Measurements from ENCODE around the gene ZNF33B. TPM values are rescaled to one million over a fixed set of nuclear protein-coding genes. Genes with fewer than 3 reads are reported as not detected.

ZNF33B gene
- total and polyA plus RNA-seq, 12 donors, result 3.4 to 19.3 (median 13.4) TPM

DNA sequence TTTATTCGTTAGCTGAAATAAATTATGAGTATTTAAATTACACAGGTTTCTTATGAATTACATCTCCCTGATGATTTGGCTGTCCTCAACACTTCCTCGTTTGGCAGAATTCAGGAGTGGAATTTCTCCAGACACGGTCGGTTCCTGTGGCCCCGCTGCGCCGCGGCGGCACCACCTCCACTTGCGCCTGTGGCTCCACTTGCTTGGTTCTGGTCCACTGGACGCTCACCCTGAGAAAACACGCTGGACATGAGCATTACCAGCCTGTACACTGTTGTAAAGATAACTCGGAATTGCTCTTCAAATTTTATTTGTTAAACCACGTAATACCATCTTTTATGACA, 85.3 kb downstream of the ZNF33B start:
- DNase-seq, result no peak
- TF ChIP-seq, protein P1, sequence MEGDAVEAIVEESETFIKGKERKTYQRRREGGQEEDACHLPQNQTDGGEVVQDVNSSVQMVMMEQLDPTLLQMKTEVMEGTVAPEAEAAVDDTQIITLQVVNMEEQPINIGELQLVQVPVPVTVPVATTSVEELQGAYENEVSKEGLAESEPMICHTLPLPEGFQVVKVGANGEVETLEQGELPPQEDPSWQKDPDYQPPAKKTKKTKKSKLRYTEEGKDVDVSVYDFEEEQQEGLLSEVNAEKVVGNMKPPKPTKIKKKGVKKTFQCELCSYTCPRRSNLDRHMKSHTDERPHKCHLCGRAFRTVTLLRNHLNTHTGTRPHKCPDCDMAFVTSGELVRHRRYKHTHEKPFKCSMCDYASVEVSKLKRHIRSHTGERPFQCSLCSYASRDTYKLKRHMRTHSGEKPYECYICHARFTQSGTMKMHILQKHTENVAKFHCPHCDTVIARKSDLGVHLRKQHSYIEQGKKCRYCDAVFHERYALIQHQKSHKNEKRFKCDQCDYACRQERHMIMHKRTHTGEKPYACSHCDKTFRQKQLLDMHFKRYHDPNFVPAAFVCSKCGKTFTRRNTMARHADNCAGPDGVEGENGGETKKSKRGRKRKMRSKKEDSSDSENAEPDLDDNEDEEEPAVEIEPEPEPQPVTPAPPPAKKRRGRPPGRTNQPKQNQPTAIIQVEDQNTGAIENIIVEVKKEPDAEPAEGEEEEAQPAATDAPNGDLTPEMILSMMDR (IDR thresholded peaks at IDR 0.05), result no peak
- Histone ChIP-seq H3K36me3 (peaks cover 0 to 22% (median 0%) of the 10 kb centered on the region in 9 donors), H3K4me1 (peaks cover 0 to 24% (median 16%) of the 10 kb centered on the region in 9 donors), H3K27me3 (no peaks in the 10 kb centered on the region), H3K27ac (peak overlapping the region in 9 of 10 donors; percentile 2 to 76 (median 67)), H3K4me3 (peak overlapping the region; percentile 57 to 93 (median 71)), H3K9me3 (peaks cover 0 to 2% (median 0%) of the 10 kb centered on the region in 11 donors)
- WGBS, 2 donors, result 5 to 6% methylated on average over 14 of the region's 14 CpGs
- intact Hi-C loops (cut with DNase I), result loop anchor here in 2 of 10 donors (5.0 to 10.0 kb wide), 2 partner anchors 82 to 84 kb away; partner anchors contain the start of gene ZNF33B (in 2 of the 2)
- peak; percentile 32 to 57 (median 46) for ATAC-seq

DNA sequence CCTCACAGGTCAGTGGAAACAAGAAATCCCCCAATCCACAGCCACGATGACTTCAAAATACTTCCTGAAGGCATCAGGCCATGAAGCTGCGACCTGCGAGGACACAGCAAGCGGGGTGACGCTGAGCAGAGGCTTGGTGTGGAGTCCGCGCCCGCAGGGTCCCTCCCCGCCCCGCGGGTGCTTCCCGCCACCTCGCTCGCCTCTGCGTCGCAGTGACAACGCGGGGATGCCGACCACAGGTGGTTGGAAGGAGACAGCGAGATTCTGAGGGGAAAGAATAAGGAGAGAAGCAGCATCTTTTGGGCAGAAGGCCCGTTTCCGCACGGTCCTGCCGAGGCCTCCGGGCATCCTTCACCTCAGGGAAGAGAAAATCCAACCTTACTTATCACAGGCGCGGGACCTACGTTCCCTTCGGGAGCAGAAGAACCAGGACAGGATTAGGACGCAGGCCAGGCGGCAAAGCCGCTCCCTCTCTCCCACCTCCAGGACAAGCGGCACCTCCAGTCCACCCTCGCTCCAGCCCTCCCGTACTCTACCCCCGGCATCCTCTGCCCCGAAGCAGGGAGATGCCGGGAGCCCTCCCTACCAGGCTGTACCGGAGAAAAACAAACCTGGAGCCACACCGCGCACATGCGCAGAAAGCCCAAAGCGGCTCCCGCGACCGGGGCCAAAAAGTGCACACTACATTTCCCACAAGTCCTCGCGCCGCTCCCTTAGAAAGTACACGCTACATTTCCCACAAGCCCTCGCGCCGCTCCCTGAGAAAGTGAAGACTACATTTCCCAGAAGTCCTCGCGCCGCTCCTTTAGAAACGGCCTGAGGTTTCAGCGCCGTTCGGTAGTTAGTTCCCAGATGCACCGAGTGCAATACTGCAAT, 85.9 kb downstream of the ZNF33B start:
- Histone ChIP-seq H3K4me1 (peaks cover 0 to 24% (median 16%) of the 10 kb centered on the region in 9 donors), H3K36me3 (peaks cover 0 to 26% (median 0%) of the 10 kb centered on the region in 9 donors), H3K9me3 (peaks cover 0 to 8% (median 0%) of the 10 kb centered on the region in 11 donors), H3K27ac (peak overlapping the region in 9 of 10 donors; percentile 41 to 78 (median 70)), H3K4me3 (peak overlapping the region; percentile 57 to 93 (median 71)), H3K27me3 (no peaks in the 10 kb centered on the region)
- TF ChIP-seq, protein P1 (IDR thresholded peaks at IDR 0.05), result no peak
- peak; percentile 99 to 100 (median 99) for ATAC-seq
- DNase-seq, result peak; percentile 95 to 97
- intact Hi-C loops (cut with DNase I), result loop anchor here in 4 of 10 donors (1.0 to 10.0 kb wide), 3 partner anchors 82 to 86 kb away; partner anchors contain the start of gene ZNF33B (in 4 of the 4)
- WGBS, 2 donors, result 0 to 1% methylated on average over 61 of the region's 61 CpGs

DNA sequence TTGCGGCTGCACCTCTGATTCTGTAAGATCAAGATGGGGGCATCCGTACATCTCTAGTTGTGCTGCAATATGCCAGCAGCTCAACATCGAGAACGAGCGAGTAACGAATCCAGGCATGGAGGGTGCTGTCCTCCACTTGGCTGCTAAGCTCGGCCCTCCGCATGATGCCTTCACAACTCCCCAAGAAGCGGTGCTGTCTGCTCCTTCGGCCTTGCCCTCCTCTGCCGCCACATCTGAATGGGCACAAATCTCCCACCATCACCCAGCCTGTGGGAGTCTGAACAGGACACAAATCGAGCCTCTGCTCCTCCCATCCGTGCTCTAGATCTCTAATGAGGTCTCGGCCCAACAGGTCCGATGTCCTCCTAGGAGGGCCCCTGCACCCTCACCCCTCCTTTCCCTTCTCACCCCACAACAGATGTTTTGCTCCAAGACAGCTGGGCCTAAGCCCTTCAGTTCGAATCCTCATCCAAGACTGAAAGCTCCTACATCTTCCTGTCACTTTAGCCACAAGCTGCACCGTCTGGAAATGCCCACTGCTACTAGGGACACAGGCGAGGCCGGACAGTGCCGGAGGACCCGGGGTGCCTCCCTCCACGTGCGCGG, 86.7 kb downstream of the ZNF33B start:
- 57 to 59% methylated on average over 24 of the region's 24 CpGs for WGBS, 2 donors
- Histone ChIP-seq H3K27me3 (no peaks in the 10 kb centered on the region), H3K4me3 (peak overlapping the region; percentile 57 to 93 (median 71)), H3K4me1 (peaks cover 0 to 24% (median 16%) of the 10 kb centered on the region in 9 donors), H3K9me3 (peaks cover 0 to 11% (median 0%) of the 10 kb centered on the region in 11 donors), H3K36me3 (peaks cover 0 to 26% (median 0%) of the 10 kb centered on the region in 9 donors), H3K27ac (peak overlapping the region in 5 of 10 donors; percentile 49 to 78 (median 70))
- peak in 1 of 8 donors; percentile 5 for ATAC-seq
- TF ChIP-seq, protein P1 (IDR thresholded peaks at IDR 0.05), result no peak
- no peak for DNase-seq
- intact Hi-C loops (cut with DNase I), result loop anchor here in 4 of 10 donors (1.0 to 10.0 kb wide), 3 partner anchors 83 to 87 kb away; partner anchors contain the start of gene ZNF33B (in 4 of the 4)

DNA sequence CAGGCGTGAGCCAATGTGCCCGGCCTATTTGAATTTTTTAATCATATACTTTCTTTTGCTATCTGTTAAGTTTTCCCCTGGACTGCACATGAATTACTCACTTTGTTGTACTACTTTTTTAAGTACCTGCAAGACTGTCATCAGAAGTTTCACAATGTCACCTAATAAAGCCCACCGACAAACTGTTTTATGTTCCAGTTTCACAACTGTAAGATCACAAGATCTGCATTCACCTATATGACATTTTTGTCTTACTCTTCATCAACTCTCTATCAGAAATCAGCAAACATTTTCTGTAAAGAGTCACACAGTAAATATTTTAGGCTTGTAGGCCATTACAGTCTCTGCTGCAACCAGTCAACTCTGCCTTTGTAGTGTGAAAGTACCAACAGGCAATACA, 88.5 kb downstream of the ZNF33B start:
- DNase-seq (no peak), ATAC-seq (no peak)
- TF ChIP-seq, protein P1 (IDR thresholded peaks at IDR 0.05), result no peak
- peaks cover 0 to 26% (median 0%) of the 10 kb centered on the region in 9 donors for H3K36me3 ChIP-seq
- H3K27me3 ChIP-seq, result no peaks in the 10 kb centered on the region
- H3K4me1 ChIP-seq, result peaks cover 0 to 24% (median 16%) of the 10 kb centered on the region in 9 donors
- peaks cover 0 to 29% (median 4%) of the 10 kb centered on the region in 11 donors for H3K9me3 ChIP-seq
- H3K27ac ChIP-seq, result no peak overlapping the region
- WGBS, 2 donors, result 99% methylated on average over 3 of the region's 3 CpGs
- no peak overlapping the region for H3K4me3 ChIP-seq
- intact Hi-C loops (cut with DNase I), result loop anchor here in 2 of 10 donors (5.0 to 10.0 kb wide), 2 partner anchors 85 to 87 kb away; partner anchors contain the start of gene ZNF33B (in 2 of the 2)

Measured in heart right ventricle (tissue), 16 donors.